Stomach smooth muscle (tissue), 2 donors: ENCODE measurements around the gene MPDZ.

ENCODE experiments used
- H3K27ac ChIP-seq: one replicate; pipeline ENCODE4 v1.7.0; 2013; ENCODE audit warnings: mild to moderate bottlenecking, low read length, inconsistent platforms
- H3K27me3 ChIP-seq, 2 donors: one replicate each; pipeline ENCODE4 v1.7.0; 2013; ENCODE audit warnings: low read length in 2 of 2; ENCODE audit not compliant: insufficient read depth in 2 of 2, control insufficient read depth in 1 of 2
- H3K36me3 ChIP-seq, 2 donors: one replicate each; pipeline ENCODE4 v1.7.0; 2013; ENCODE audit warnings: low read length in 2 of 2; ENCODE audit not compliant: control insufficient read depth in 2 of 2, insufficient read depth in 2 of 2
- H3K4me1 ChIP-seq: one replicate; pipeline ENCODE4 v1.7.0; 2013; ENCODE audit warnings: low read length; ENCODE audit not compliant: control insufficient read depth, insufficient read depth
- H3K4me3 ChIP-seq, 2 donors: one replicate each; pipeline ENCODE4 v1.7.0; 2013; ENCODE audit warnings: low read length in 2 of 2
- H3K9ac ChIP-seq, 2 donors: one replicate each; pipeline ENCODE4 v1.7.0; 2013; ENCODE audit warnings: low read length in 2 of 2, mild to moderate bottlenecking in 1 of 2
- H3K9me3 ChIP-seq, 2 donors: one replicate each; pipeline ENCODE4 v1.7.0; 2013; ENCODE audit warnings: low read length in 2 of 2; ENCODE audit not compliant: control insufficient read depth in 2 of 2
- donor health status: healthy.
- donor health status: Pancreatic carcinoma.

Gene MPDZ

GRCh38 chr9:13064676-13065075 is 214.8 kb downstream of the MPDZ start:
- H3K27ac ChIP-seq: no peak overlapping the region
- H3K27me3 ChIP-seq: no peaks in the 10 kb centered on the region
- H3K4me3 ChIP-seq: no peak overlapping the region
- H3K4me1 ChIP-seq: no peaks in the 10 kb centered on the region
- no peaks in the 10 kb centered on the region for H3K9me3 ChIP-seq
- no peaks in the 10 kb centered on the region for H3K36me3 ChIP-seq
- H3K9ac ChIP-seq: no peak overlapping the region

GRCh38 chr9:13063880-13064459 is 215.5 kb downstream of the MPDZ start:
- Histone ChIP-seq H3K9ac (no peak overlapping the region), H3K4me1 (no peaks in the 10 kb centered on the region), H3K9me3 (no peaks in the 10 kb centered on the region), H3K27me3 (no peaks in the 10 kb centered on the region), H3K4me3 (no peak overlapping the region), H3K36me3 (no peaks in the 10 kb centered on the region), H3K27ac (no peak overlapping the region)

GRCh38 chr9:13061390-13061789 is 218.1 kb downstream of the MPDZ start:
- Histone ChIP-seq H3K4me3 (no peak overlapping the region), H3K27me3 (no peaks in the 10 kb centered on the region), H3K27ac (no peak overlapping the region), H3K9me3 (no peaks in the 10 kb centered on the region), H3K9ac (no peak overlapping the region), H3K4me1 (no peaks in the 10 kb centered on the region), H3K36me3 (no peaks in the 10 kb centered on the region)
